Fibroblast of the aortic adventitia (primary cell): ENCODE data around the gene IGFBP1. TPM values are rescaled to one million over a fixed set of nuclear protein-coding genes. Genes with fewer than 3 reads are reported as not detected.
"Not testable (repeated sequence)": the region's sequence is repeated elsewhere in the genome, so short reads cannot be mapped to it uniquely, and the experiment has no call there.

ENCODE experiments used
- DNase-seq: peaks from one replicate; pipeline ENCODE4 v3.0.0-alpha.2; 2010; ENCODE audit warnings: low read depth
- H3K4me3 ChIP-seq: 2 replicates; pipeline ENCODE4 v1.5.1; 2011; ENCODE audit warnings: low read depth, mild to moderate bottlenecking, control low read depth, low read length, moderate library complexity
- total RNA-seq: library from RNA; depleted of rRNA; stranded (reverse); fragments of >200 nt; gene quantifications from 2 replicates; pipeline ENCODE4 v1.2.3, GENCODE V29; 2012; ENCODE audit warnings: low replicate concordance
- TF ChIP-seq, protein P1 (sequence below): IDR thresholded peaks from 2 replicates; pipeline ENCODE4 v1.5.1; 2011; ENCODE audit warnings: mild to moderate bottlenecking, low read length, control low read depth, inconsistent platforms; ENCODE audit not compliant: insufficient read depth

The IGFBP1 gene
- total RNA-seq, result 5.3 TPM in 1 of 2 replicates, not detected in the other

DNA sequence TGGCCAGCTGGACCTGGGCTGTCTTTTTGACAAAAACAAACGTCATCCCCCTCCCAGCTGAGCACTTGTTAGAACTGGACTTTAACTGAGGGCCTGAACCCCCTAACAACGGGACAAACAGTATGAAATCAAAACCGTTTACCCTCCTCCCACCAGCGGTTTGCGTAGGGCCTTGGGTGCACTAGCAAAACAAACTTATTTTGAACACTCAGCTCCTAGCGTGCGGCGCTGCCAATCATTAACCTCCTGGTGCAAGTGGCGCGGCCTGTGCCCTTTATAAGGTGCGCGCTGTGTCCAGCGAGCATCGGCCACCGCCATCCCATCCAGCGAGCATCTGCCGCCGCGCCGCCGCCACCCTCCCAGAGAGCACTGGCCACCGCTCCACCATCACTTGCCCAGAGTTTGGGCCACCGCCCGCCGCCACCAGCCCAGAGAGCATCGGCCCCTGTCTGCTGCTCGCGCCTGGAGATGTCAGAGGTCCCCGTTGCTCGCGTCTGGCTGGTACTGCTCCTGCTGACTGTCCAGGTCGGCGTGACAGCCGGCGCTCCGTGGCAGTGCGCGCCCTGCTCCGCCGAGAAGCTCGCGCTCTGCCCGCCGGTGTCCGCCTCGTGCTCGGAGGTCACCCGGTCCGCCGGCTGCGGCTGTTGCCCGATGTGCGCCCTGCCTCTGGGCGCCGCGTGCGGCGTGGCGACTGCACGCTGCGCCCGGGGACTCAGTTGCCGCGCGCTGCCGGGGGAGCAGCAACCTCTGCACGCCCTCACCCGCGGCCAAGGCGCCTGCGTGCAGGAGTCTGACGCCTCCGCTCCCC, at the start of gene IGFBP1:
IGFBP1 (plus strand) TSS at position 304 of the 808 bp plus-strand sequence; CDS start at position 469, 165 bp downstream.
- TF ChIP-seq, protein P1, sequence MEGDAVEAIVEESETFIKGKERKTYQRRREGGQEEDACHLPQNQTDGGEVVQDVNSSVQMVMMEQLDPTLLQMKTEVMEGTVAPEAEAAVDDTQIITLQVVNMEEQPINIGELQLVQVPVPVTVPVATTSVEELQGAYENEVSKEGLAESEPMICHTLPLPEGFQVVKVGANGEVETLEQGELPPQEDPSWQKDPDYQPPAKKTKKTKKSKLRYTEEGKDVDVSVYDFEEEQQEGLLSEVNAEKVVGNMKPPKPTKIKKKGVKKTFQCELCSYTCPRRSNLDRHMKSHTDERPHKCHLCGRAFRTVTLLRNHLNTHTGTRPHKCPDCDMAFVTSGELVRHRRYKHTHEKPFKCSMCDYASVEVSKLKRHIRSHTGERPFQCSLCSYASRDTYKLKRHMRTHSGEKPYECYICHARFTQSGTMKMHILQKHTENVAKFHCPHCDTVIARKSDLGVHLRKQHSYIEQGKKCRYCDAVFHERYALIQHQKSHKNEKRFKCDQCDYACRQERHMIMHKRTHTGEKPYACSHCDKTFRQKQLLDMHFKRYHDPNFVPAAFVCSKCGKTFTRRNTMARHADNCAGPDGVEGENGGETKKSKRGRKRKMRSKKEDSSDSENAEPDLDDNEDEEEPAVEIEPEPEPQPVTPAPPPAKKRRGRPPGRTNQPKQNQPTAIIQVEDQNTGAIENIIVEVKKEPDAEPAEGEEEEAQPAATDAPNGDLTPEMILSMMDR, result no peak
- H3K4me3 ChIP-seq, result peak within 1 kb of the TSS; percentile 52
- no peak for DNase-seq

DNA sequence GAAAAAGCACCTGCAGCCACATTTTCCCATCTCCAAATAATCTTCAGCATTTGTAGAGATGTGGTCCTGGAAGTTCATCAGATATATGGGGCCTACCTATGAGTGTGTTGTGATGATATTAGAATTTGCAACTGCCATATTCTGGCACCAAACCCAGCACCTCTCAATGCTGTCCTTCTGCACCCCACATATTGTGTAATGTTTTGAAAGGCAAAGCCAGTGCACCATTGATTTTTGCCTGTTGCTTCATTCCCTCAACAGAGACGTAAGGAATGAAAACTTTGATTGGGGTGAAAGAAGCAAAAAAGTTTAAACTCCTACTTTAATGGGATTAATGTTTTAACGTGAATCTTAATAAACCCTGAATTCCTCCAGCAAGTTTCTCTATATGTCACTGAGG, 49.4 kb upstream of the IGFBP1 start:
- not testable (repeated sequence) for DNase-seq, H3K4me3 ChIP-seq

DNA sequence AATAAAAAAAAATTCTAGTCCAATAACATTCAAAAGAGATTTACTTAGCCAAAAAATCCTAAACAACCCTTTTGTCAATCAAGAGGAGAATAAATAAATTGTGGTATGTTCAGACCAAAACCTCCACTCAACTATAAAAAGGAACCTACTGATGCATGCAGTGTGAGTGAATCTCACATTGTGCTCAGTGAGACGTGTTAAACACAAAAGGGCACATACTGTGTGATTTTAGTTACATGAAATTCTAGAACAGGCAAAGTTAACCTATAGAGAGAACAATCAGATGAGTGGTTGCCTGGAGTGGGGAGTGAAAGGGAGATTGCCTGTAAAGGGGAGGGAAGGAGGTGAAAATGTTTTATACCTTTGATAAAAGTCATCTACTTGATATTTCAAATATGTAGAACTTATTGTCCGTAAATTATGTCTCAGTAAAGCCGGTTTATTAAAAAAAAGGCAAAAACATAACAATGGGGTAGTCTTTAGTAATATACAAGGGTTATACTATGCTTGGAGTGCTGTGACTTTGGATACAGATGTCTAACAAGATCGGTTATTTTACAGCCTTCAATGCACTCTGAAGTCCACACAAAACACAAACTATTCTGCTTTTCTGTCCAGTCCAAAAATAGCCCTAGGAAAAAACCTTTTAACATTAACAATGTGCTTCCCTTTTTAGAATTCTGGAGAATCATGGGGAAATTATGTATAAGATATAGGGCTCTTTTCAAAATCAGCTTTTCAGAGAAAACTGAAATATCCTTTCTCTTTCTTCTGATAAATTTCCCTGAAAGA, 46.2 kb upstream of the IGFBP1 start:
- H3K4me3 ChIP-seq, DNase-seq: not testable (repeated sequence)

DNA sequence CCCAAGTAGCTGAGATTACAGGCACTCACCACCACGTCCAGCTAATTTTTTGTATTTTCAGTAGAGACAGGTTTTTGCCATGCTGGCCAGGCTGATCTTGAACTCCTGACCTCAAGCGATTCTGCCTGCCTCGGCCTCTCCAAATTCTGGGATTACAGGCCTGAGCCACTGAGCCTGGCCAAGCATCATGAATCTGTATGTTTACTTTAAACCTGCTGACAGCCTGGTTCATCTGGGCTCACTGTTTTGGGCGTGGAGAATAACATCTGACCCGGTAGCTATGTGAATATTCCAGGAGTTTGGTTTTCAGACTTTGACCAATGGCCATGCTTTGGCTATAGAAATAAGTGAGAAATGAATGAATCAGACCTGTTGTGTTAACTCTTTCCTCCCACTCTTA, 41.8 kb upstream of the IGFBP1 start:
- DNase-seq, H3K4me3 ChIP-seq: not testable (repeated sequence)

DNA sequence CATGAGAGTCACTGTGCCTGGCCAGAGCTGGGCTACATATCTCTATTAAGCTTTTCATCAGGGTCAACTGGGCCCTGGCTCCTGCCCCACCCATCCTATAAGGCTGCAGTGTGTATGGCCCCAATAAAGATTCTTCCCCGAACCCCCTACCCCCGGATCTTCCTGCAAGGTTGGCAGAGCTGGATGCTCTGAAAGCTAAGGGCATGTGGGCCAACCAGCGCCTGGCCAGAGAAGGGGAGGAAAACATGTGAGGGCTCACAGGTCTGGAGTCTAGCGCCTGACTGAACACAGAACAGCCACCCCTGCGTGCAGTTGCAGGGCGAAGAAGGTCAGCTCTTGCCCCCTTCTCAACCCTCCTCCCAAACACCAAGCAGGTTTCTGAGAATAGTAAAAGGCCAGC, 39.6 kb upstream of the IGFBP1 start:
- not testable (repeated sequence) for DNase-seq, H3K4me3 ChIP-seq

- not testable (repeated sequence) for H3K4me3 ChIP-seq, DNase-seq
Observed at GRCh38 chr7:45852984-45853383, 35.3 kb upstream of the IGFBP1 start.

DNA sequence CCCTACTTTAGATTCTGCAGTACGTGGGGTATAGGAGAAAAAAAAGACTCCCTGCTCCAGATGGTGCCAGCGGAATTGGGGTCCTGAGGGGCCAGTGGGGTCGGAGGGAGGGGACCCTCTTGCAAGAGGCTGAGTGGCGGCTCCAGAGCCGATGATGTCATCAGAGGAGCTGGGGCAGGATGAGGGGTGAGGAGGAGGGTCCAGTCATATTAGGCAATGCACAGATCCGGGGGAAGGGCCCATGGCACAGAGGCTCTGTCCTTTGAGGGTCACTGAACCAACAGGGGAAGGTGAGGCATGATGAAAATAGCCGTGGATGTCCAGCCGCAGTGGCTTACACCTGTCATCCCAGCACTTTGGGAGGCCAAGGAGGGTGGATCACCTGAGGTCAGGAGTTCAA, 34.8 kb upstream of the IGFBP1 start:
- DNase-seq, H3K4me3 ChIP-seq: not testable (repeated sequence)

DNA sequence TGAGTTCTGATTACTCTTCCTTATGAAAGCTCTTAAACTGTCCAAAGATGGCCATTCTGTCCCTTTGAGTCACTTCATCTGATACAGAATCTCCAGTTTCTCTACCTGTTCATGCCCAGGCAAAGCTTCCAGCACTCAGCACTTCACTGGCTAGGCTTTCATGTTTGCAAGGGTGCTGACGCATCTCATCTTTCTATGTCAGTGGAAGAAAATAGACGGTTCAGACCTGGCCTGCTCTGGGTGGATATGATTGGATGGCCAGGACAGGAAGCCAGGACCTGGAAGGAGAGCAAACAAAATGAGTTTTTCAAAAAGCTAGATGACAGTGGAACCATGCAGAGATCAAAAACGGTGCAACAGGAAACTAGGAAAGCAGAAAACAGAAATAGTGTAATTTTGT, 32.6 kb upstream of the IGFBP1 start:
- H3K4me3 ChIP-seq, DNase-seq: not testable (repeated sequence)

DNA sequence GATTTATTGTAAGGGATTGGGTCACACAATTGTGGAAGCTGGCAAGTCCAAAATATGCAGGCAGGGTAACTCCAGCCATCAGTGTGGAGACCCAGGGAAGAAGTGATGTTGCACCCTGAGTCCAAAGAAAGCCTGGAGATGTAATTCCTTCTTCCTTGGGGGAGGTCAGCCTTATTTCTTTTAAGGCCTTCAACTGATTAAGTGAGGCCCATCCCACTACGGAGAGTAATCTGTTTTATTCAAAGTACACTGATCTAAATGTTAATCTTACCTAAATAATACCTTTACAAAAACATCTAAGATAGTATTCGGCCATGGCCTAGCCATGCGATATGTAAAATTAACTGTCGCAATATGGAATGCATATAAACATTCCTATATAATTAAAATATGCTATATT, 31.4 kb upstream of the IGFBP1 start:
- DNase-seq, result not testable (repeated sequence)

GRCh38 chr7:45863715-45864114, 24.6 kb upstream of the IGFBP1 start:
- DNase-seq, result no peak
- TF ChIP-seq, protein P1, result peak; percentile 15
- H3K4me3 ChIP-seq, result no peak overlapping the region

More for the DNA sequence above, 31.4 kb upstream of the IGFBP1 start:
- not testable (repeated sequence) for H3K4me3 ChIP-seq

GRCh38 chr7:45865594-45866410, 22.5 kb upstream of the IGFBP1 start:
- TF ChIP-seq, protein P1, result no peak
- no peak overlapping the region for H3K4me3 ChIP-seq
- no peak for DNase-seq
